ENCODE data around the gene NT5DC1. TPM values are rescaled to one million over a fixed set of nuclear protein-coding genes. Genes with fewer than 3 reads are reported as not detected.
A peak's percentile ranks its signal among the peaks of the same experiment; 100 is the strongest.

Gene NT5DC1
- total RNA-seq, 2 experiments from 2014 or later, result 31.5 to 36.3 TPM

DNA sequence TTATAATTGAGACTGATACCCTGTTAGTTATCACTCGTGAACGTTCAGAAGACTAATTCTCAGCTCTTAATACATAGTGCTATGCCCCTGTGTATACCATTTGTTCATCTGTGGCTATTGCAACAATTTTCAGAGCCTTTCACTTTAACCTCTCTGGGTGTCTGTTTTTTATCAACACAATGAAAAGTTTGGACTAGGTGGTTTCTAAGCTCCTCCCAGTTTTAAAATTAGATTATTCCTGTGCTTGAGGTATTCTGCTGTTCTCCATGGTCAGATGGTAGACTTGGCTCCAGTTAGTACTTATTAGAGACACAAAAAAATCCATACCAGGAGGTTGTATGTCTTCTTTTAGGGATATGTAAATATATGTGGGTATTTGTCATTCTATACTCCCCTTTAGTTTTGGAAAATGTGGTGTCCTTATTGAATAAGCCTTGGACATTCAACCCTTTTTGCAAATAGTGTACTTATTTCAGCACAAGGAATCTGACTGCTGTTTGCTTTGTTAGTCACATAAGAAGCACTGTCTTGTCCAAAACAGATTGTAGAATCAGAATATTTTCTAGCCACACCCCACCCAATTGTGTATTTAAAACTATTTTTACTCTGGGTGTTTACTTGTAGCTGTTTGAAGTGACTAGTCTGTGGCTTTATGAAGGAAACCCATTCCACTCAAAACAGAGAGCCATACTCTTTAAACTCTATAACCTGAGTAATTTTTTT lies 27.3 kb downstream of the NT5DC1 start:
- Mint-ChIP-seq H3K9me3 (no peaks in the 10 kb centered on the region), H3K4me1 (no peaks in the 10 kb centered on the region), H3K27ac (no peak overlapping the region), H3K36me3 (no peaks in the 10 kb centered on the region), H3K27me3 (no peaks in the 10 kb centered on the region), H3K4me3 (no peak overlapping the region)
- DNase-seq, result no peak
- POLR2A ChIA-PET, result no interaction called here
- ATAC-seq (ENCODE audit: low read depth), result no peak

DNA sequence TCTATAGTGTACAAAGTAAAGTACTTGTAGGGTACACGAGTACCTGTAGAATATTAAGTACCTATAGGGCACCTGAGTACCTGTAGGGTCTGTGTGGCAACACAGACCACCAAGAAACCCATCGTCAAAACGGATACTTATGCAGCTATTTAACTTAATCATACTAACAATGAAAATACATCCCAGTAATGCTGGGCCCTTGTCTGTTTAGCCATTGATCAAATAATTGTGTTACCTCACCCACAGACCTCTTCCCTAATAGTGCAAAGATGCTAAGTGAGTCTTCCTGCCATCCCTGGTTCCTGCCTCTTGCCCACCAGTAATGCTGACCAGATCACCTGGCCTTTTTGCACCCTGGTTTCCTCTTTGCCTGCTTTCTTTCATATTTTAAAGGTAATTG lies 32.8 kb downstream of the NT5DC1 start:
- peaks cover 13% of the 10 kb centered on the region for H3K36me3 Mint-ChIP-seq
- POLR2A ChIA-PET, result no interaction called here
- H3K4me3 Mint-ChIP-seq, result no peak overlapping the region
- no peak for ATAC-seq (ENCODE audit: low read depth)
- peaks cover 12% of the 10 kb centered on the region for H3K4me1 Mint-ChIP-seq
- H3K9me3 Mint-ChIP-seq, result no peaks in the 10 kb centered on the region
- DNase-seq, result no peak
- no peak overlapping the region for H3K27ac Mint-ChIP-seq
- H3K27me3 Mint-ChIP-seq, result no peaks in the 10 kb centered on the region

DNA sequence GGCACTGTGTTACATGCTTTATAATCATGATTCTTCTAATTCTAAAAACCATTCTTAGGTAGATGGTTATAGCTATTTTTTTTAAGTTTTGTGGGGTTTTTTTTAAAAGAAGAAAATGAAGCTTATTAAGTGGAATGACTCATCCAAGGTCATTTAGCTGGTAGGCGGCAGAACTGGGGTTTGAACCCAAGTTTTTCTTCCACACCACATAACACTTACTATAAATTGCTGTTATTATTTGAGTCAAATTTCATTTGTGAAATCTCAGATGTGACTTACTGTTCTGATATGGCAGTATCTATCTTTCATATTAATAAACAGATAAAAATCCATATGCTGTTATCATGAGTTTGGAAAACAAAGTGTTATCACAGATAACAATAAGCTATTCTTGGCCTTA lies 35.7 kb downstream of the NT5DC1 start:
- Mint-ChIP-seq H3K4me1 (peaks cover 12% of the 10 kb centered on the region), H3K9me3 (no peaks in the 10 kb centered on the region), H3K4me3 (no peak overlapping the region), H3K27me3 (no peaks in the 10 kb centered on the region), H3K27ac (no peak overlapping the region), H3K36me3 (peaks cover 13% of the 10 kb centered on the region)
- POLR2A ChIA-PET, result interaction anchor here (1.4 kb wide), 1 partner anchor 35 kb away, joined by 3 read pairs; no protein-coding TSS in a partner anchor
- DNase-seq, result no peak
- no peak for ATAC-seq (ENCODE audit: low read depth)

DNA sequence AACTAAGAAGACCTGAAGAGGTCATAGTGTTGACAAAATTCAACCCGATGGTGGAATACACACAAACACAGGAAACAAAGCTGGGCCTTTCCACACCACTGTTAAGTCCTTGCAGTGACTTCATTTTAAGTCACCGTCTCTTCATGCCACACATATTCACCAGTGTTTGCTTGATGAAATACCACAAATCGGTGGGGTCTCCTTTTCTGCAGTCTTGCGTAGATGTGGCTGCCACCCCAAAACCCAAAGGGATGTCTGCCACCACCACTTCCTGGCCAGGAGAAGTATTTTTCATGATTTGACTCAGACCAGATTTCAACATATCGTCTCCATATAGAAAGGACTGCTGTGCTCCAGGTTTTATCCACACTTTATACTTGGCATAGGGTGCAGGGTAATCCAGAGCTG lies 36.3 kb downstream of the NT5DC1 start:
- peak; percentile 36 for DNase-seq
- peak; percentile 52 for ATAC-seq (ENCODE audit: low read depth)
- Mint-ChIP-seq H3K4me3 (peak overlapping the region; percentile 29), H3K36me3 (peaks cover 13% of the 10 kb centered on the region), H3K27me3 (no peaks in the 10 kb centered on the region), H3K4me1 (peaks cover 12% of the 10 kb centered on the region), H3K27ac (peak overlapping the region; percentile 46), H3K9me3 (no peaks in the 10 kb centered on the region)
- POLR2A ChIA-PET, result interaction anchor here (1.4 kb wide), 1 partner anchor 36 kb away, joined by 3 read pairs; no protein-coding TSS in a partner anchor

DNA sequence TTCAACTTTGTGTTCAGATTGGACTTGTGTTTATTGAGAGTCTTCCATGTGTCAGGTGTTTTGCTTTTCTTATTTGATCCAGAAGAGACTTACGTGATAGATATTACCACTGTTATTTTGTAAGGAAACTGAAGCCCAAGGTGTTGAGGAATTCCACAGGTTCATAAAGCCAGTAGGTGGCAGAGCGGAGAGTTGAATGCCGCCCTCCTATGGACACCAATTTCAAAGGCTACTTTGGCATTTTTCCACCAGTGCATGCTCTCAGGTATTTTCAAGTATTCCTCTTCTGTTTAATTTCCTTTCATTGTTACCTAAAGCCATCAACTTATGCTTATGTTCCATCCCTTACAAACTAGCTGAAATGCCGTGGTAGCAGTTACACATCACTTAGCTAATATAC lies 39.3 kb downstream of the NT5DC1 start:
- Mint-ChIP-seq H3K9me3 (no peaks in the 10 kb centered on the region), H3K27ac (no peak overlapping the region), H3K4me3 (no peak overlapping the region), H3K4me1 (peaks cover 14% of the 10 kb centered on the region), H3K27me3 (no peaks in the 10 kb centered on the region), H3K36me3 (peaks cover 7% of the 10 kb centered on the region)
- ATAC-seq (ENCODE audit: low read depth), result no peak
- DNase-seq, result no peak
- POLR2A ChIA-PET, result no interaction called here

DNA sequence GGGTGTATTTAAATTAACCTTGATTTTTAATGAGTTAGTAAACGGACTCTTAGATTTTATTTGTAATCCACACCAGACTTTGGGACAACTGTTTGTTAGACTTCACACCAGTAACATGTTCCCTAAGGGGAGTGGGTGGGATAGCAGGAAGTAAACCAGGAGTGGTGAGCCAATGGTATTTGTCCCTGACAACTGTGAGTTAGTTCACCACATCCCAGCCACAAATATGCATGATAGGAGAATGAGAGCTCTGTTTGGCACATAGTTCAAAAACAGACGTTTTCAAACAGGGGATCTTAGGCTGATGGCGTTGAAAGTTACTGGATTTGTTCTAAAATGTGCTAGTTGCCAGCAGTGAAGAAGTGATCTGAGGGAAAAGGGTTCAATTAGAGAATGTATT lies 44.0 kb downstream of the NT5DC1 start:
- Mint-ChIP-seq H3K4me1 (peaks cover 2% of the 10 kb centered on the region), H3K27me3 (no peaks in the 10 kb centered on the region), H3K9me3 (no peaks in the 10 kb centered on the region), H3K4me3 (no peak overlapping the region), H3K36me3 (no peaks in the 10 kb centered on the region), H3K27ac (no peak overlapping the region)
- no peak for DNase-seq
- POLR2A ChIA-PET, result interaction anchor here (0.6 kb wide), 1 partner anchor 9 kb away, joined by 4 read pairs; no protein-coding TSS in a partner anchor
- no peak for ATAC-seq (ENCODE audit: low read depth)

DNA sequence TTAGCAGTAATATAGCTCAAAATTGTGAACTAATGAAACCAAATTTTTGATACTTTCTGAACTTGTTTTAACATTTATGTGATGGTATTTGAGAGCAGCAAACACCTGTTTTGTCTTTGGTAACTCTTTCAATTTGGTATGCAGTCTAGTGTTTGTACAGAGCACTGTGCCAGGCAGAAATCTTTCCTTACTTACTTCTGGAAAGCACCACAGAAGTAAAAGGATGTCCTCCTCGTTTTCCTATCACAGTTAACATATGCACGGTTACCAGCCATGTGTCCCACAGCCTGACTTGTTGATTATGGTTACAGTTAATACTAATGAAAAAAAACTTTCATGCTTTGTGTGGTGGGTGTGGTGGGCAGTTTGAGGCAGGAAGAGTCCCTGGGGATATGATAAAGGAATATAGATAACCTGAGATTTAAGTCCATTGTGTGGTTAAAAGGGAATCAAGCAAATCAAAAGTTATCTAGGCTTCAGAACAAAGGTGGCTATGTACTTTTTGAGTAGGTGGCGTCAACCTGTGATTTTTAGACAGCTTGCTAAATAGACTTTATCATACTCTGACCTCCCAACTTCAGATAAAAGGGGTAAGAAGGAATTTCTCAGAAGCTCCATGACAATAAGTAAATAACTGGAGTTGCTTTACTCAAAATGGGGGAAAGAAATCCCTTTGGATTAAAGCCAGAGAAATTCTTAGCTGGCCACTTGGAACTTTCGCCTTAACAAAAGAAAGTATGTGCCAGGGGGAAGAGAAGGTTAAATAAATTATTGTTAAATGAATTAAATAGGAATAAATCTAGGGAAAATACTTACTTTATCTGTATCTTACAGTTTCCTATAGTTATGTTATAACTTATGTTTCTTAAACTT lies 45.4 kb downstream of the NT5DC1 start:
- Mint-ChIP-seq H3K27me3 (no peaks in the 10 kb centered on the region), H3K4me1 (peaks cover 2% of the 10 kb centered on the region), H3K36me3 (no peaks in the 10 kb centered on the region), H3K4me3 (no peak overlapping the region), H3K27ac (no peak overlapping the region), H3K9me3 (no peaks in the 10 kb centered on the region)
- POLR2A ChIA-PET, result no interaction called here
- no peak for ATAC-seq (ENCODE audit: low read depth)
- DNase-seq, result no peak

DNA sequence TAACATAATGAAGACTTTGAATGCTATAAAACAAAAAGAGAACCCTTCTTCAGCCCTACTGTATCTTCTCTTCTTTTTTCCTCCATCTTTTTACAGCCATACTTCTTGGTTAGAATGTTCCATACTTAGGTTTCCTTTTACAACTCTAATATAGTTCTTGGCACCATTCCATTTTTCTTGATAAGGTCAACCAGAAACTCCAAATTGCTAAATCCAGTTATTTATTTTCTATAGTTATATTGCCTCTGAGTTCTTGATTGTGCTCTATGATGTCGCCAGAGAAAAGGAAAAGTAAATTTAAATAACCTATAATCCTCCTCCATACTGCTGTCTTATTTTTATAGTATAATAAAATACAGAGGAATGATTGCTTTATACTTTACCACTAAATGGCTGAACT lies 52.0 kb downstream of the NT5DC1 start:
- H3K27ac Mint-ChIP-seq, result no peak overlapping the region
- DNase-seq (no peak), ATAC-seq (ENCODE audit: low read depth) (no peak)
- peaks cover 4% of the 10 kb centered on the region for H3K36me3 Mint-ChIP-seq
- H3K27me3 Mint-ChIP-seq, result no peaks in the 10 kb centered on the region
- H3K4me1 Mint-ChIP-seq, result no peaks in the 10 kb centered on the region
- POLR2A ChIA-PET, result no interaction called here
- H3K4me3 Mint-ChIP-seq, result no peak overlapping the region
- no peaks in the 10 kb centered on the region for H3K9me3 Mint-ChIP-seq

DNA sequence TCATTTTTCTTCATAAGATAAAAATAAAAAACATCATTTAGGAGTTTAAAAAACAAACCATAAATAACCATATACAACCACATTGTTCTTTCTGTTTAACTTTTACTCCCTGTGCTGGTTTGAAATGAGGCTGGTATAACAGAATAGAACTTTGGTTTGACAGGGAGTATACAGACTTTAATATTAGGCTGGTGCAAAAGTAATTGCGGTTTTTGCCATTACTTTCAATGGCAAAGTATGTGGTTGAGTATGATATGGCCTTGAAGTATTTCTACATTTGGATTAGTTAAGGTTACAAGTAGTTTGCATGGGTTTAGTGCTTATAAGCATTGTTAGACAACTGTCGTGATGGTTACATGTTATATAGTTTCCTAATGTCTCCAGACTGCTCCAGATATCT lies 54.2 kb downstream of the NT5DC1 start:
- POLR2A ChIA-PET, result no interaction called here
- DNase-seq (no peak), ATAC-seq (ENCODE audit: low read depth) (no peak)
- H3K36me3 Mint-ChIP-seq, result peaks cover 4% of the 10 kb centered on the region
- no peak overlapping the region for H3K27ac Mint-ChIP-seq
- no peaks in the 10 kb centered on the region for H3K27me3 Mint-ChIP-seq
- no peaks in the 10 kb centered on the region for H3K9me3 Mint-ChIP-seq
- no peak overlapping the region for H3K4me3 Mint-ChIP-seq
- no peaks in the 10 kb centered on the region for H3K4me1 Mint-ChIP-seq

DNA sequence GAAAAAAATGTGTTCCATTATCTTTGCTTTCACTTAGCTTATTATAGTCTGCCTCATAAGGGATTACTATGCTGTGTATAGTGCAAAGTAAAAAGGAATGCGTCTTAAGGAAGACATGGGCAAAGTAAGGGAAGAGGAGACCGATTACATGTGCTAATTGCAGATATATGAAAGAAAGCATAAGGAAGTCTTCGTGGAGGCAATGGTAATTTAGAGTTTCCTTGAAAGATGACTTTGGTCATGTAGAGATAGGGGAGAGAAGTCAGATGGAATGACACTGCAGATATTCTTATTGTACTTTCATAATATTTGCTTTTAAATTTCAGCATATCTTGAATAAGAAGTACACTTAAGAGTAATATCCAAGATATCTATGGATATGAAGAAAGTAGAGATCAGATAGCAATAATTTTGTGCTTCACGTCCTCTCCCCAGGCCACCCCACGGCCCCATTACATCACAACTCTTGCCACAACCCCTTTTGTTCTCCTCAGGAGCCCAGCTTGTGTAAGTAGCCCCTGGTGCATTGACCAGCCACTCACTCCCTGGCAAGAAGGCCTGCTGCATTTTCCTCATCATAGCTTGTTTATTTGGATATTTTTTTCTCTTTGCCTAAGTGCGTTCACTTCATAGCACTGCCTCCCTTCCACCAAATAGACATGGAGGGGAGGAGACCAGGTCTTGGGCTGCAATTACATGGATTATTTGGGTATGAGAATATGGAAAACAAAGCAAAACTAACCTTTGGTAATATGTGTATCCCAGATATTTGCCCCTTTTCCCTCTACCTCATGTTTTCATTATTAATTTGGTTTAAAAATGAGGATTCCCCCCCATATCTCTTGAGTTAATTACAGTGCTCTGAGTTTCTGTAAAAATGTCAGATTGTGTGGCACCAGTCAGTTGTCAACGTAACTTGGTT lies 56.0 kb downstream of the NT5DC1 start:
- DNase-seq, result no peak
- no peak overlapping the region for H3K27ac Mint-ChIP-seq
- peaks cover 3% of the 10 kb centered on the region for H3K9me3 Mint-ChIP-seq
- H3K36me3 Mint-ChIP-seq, result peaks cover 9% of the 10 kb centered on the region
- POLR2A ChIA-PET, result no interaction called here
- no peak overlapping the region for H3K4me3 Mint-ChIP-seq
- no peaks in the 10 kb centered on the region for H3K27me3 Mint-ChIP-seq
- ATAC-seq (ENCODE audit: low read depth), result no peak
- no peaks in the 10 kb centered on the region for H3K4me1 Mint-ChIP-seq

DNA sequence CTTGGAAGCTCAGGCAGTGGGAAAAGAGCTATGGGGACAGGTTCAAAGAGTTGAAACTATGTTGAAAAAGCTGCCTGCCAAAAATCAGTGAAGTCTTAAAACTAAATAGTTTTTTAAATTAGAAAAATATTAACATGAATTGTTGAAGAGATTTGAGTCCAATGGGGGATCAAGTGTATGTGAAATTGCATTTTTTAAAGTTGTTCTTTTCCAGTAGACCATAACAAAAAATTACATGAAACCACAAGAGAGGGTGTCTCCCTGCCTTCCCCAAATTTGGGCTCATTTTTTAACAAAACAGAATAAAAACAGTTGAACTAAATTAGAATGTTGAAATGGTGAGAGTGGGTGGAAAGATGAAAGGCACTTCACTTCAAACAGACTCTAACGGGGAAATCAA lies 56.7 kb downstream of the NT5DC1 start:
- POLR2A ChIA-PET, result no interaction called here
- DNase-seq, result no peak
- ATAC-seq (ENCODE audit: low read depth), result no peak

DNA sequence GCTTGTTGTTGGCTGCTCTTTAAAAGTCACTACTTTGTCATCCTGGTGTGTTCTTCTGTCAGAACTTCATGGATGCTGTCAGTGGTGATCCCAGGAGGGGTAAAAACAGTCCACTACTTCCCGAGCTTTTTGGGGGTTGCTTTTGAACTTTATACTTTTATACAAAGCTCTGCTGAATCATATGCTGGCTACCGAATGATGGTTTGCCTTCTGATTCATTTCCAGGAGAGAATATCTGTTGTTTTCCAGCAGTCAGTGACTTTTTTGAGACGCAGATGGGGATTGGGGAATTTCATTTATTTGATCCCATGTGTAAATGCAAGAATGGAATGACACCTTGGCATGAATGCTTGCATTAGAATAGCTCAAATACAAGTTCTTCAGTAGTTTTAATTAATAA lies 58.0 kb downstream of the NT5DC1 start:
- Mint-ChIP-seq H3K27ac (no peak overlapping the region), H3K27me3 (no peaks in the 10 kb centered on the region), H3K4me3 (no peak overlapping the region), H3K4me1 (no peaks in the 10 kb centered on the region), H3K36me3 (peaks cover 9% of the 10 kb centered on the region), H3K9me3 (peaks cover 7% of the 10 kb centered on the region)
- no peak for ATAC-seq (ENCODE audit: low read depth)
- POLR2A ChIA-PET, result no interaction called here
- DNase-seq, result no peak

More for the DNA sequence above, 56.7 kb downstream of the NT5DC1 start:
- no peak overlapping the region for H3K4me3 Mint-ChIP-seq
- H3K27me3 Mint-ChIP-seq, result no peaks in the 10 kb centered on the region
- peaks cover 9% of the 10 kb centered on the region for H3K36me3 Mint-ChIP-seq
- peaks cover 3% of the 10 kb centered on the region for H3K9me3 Mint-ChIP-seq
- no peaks in the 10 kb centered on the region for H3K4me1 Mint-ChIP-seq
- H3K27ac Mint-ChIP-seq, result no peak overlapping the region

DNA sequence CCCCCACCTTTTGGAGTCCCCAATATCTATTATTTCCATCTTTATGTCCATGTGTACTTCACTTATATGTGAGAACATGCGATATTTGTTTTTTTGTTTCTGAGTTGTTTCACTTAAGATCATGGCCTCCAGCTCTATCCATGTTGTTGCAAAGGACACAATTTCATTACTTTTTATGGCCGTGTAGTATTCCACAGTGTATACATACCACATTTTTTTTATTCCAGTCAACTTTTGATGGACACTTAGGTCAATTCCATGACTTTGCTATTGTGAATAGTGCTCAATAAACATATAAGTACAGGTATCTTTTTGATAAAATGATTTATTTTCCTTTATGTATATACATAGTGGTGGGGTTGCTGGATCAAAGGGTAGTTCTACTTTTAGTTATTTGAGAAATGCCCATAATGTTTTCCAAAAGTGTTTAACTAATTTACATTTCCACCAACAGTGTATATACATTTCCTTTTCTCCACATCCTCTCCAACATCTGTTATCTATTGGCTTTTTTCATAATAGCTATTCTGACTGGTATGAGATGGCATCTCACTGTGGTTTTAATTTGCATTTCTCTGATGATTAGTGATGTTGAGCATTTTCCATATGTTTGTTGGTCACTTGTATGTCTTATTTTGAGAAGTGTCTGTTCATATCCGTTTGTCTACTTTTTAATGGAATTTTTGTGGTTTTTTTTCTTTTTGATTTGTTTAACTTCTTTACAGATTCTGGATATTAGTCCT lies 59.3 kb downstream of the NT5DC1 start:
- Mint-ChIP-seq H3K36me3 (peaks cover 12% of the 10 kb centered on the region), H3K27me3 (no peaks in the 10 kb centered on the region), H3K4me3 (no peak overlapping the region), H3K9me3 (peaks cover 12% of the 10 kb centered on the region), H3K4me1 (no peaks in the 10 kb centered on the region), H3K27ac (no peak overlapping the region)
- ATAC-seq (ENCODE audit: low read depth) (no peak), DNase-seq (no peak)
- POLR2A ChIA-PET, result no interaction called here
